OCI-LY1 (cell line): ENCODE data around the gene KCNH1.

Source experiments
- H2AFZ ChIP-seq: fragments of 200-600 bp; sonication (generic), shearing (Covaris generic); 2 replicates; pipeline ENCODE4 v1.6.0; 2014; ENCODE audit warnings: antibody characterized with exemption, mild to moderate bottlenecking, low read length
- H3F3A ChIP-seq: fragments of 200-600 bp; sonication (generic), shearing (Covaris generic); 2 replicates; pipeline ENCODE4 v1.6.0; 2014; ENCODE audit warnings: mild to moderate bottlenecking, antibody characterized with exemption, low read length, moderate library complexity; ENCODE audit not compliant: insufficient read depth
- H3K27ac ChIP-seq: fragments of 200-600 bp; sonication (generic); 2 replicates; pipeline ENCODE4 v1.5.1; 2014; ENCODE audit warnings: low read length, mixed run types, mild to moderate bottlenecking, low read depth; ENCODE audit not compliant: poor library complexity, severe bottlenecking
- H3K27me3 ChIP-seq: fragments of 200-600 bp; sonication (generic); 2 replicates; pipeline ENCODE4 v1.6.0; 2014; ENCODE audit warnings: antibody characterized with exemption, mild to moderate bottlenecking, low read length, moderate library complexity; ENCODE audit not compliant: insufficient read depth
- H3K36me3 ChIP-seq: fragments of 200-600 bp; sonication (generic); 2 replicates; pipeline ENCODE4 v1.6.1; 2014; ENCODE audit warnings: mild to moderate bottlenecking, antibody characterized with exemption, low read length, moderate library complexity, mixed read lengths; ENCODE audit not compliant: insufficient read depth
- H3K4me1 ChIP-seq: fragments of 200-600 bp; sonication (generic); 2 replicates; pipeline ENCODE4 v1.5.1; 2014; ENCODE audit warnings: mild to moderate bottlenecking, low read length, moderate library complexity; ENCODE audit not compliant: insufficient read depth, severe bottlenecking
- H3K4me2 ChIP-seq: fragments of 200-600 bp; sonication (generic), shearing (Covaris generic); 2 replicates; pipeline ENCODE4 v1.6.1; 2014; ENCODE audit warnings: low read length
- H3K4me3 ChIP-seq: fragments of 200-600 bp; sonication (generic); 2 replicates; pipeline ENCODE4 v1.5.1; 2014; ENCODE audit warnings: low read length, low read depth, mild to moderate bottlenecking, mixed read lengths; ENCODE audit not compliant: poor library complexity, severe bottlenecking
- H3K79me2 ChIP-seq: fragments of 200-600 bp; shearing (Covaris generic); 2 replicates; pipeline ENCODE4 v1.6.1; 2016; ENCODE audit warnings: mixed run types, low read length, mixed read lengths; ENCODE audit not compliant: insufficient read depth
- H3K9ac ChIP-seq: fragments of 200-600 bp; sonication (generic), shearing (Covaris generic); 2 replicates; pipeline ENCODE4 v1.6.1; 2014; ENCODE audit warnings: mild to moderate bottlenecking, low read length, mixed read lengths
- H3K9me2 ChIP-seq: fragments of 200-600 bp; sonication (generic), shearing (Covaris generic); 2 replicates; pipeline ENCODE4 v1.6.1; 2014; ENCODE audit warnings: low read depth, mild to moderate bottlenecking, low read length, mixed read lengths
- H3K9me3 ChIP-seq: fragments of 200-600 bp; shearing (Covaris generic); 2 replicates; pipeline ENCODE4 v1.6.1; 2014; ENCODE audit warnings: low read length, mixed read lengths
- H4K20me1 ChIP-seq: fragments of 200-600 bp; sonication (generic), shearing (Covaris generic); 2 replicates; pipeline ENCODE4 v1.6.0; 2016; ENCODE audit warnings: mild to moderate bottlenecking, low read length; ENCODE audit not compliant: insufficient read depth
- EZH2 ChIP-seq: fragments of 200-600 bp; sonication (generic), shearing (Covaris generic); IDR thresholded peaks from 2 replicates; pipeline ENCODE4 v1.8.0; 2017; ENCODE audit warnings: borderline replicate concordance, mixed run types, mild to moderate bottlenecking, antibody characterized with exemption, low read length, moderate library complexity, mixed read lengths
- TF ChIP-seq, protein P1 (sequence below): fragments of 200-600 bp; sonication (generic), shearing (Covaris generic); IDR thresholded peaks from 2 replicates; pipeline ENCODE4 v1.5.1; 2017; ENCODE audit warnings: mild to moderate bottlenecking, antibody characterized with exemption, low read length, moderate library complexity, mixed read lengths

The KCNH1 gene

DNA sequence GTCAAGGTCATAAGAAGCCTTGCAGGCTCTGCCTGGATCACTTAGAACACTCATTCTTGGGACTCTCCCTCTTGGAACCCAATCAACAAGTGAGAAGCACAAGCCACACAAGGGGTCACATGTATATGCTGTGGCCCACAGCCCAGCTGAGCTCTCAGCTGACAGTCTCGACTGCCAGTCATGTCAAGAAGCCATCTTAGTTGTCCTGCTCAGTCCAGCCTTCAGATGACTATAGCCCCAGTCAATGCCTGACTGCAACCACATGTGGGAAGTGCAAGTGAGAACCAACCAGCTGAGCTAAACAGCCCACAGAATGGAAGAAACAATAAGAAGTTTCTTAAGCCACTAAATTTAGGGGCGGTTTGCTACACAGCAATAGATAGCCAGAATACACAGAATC, 356.0 kb downstream of the KCNH1 start:
- no peak overlapping the region for H3K27ac ChIP-seq
- no peaks in the 10 kb centered on the region for H3K27me3 ChIP-seq
- no peaks in the 10 kb centered on the region for H3K9me3 ChIP-seq
- no peak overlapping the region for H3K4me2 ChIP-seq
- no peaks in the 10 kb centered on the region for H3K36me3 ChIP-seq
- TF ChIP-seq, protein P1, sequence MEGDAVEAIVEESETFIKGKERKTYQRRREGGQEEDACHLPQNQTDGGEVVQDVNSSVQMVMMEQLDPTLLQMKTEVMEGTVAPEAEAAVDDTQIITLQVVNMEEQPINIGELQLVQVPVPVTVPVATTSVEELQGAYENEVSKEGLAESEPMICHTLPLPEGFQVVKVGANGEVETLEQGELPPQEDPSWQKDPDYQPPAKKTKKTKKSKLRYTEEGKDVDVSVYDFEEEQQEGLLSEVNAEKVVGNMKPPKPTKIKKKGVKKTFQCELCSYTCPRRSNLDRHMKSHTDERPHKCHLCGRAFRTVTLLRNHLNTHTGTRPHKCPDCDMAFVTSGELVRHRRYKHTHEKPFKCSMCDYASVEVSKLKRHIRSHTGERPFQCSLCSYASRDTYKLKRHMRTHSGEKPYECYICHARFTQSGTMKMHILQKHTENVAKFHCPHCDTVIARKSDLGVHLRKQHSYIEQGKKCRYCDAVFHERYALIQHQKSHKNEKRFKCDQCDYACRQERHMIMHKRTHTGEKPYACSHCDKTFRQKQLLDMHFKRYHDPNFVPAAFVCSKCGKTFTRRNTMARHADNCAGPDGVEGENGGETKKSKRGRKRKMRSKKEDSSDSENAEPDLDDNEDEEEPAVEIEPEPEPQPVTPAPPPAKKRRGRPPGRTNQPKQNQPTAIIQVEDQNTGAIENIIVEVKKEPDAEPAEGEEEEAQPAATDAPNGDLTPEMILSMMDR, result no peak
- no peak for TF ChIP-seq EZH2
- H2AFZ ChIP-seq, result no peak overlapping the region
- H3K79me2 ChIP-seq, result no peaks in the 10 kb centered on the region
- no peaks in the 10 kb centered on the region for H3K9me2 ChIP-seq
- H3K4me1 ChIP-seq, result no peaks in the 10 kb centered on the region
- H4K20me1 ChIP-seq, result no peaks in the 10 kb centered on the region
- no peak overlapping the region for H3K4me3 ChIP-seq
- H3K9ac ChIP-seq, result no peak overlapping the region
- no peaks in the 10 kb centered on the region for H3F3A ChIP-seq

DNA sequence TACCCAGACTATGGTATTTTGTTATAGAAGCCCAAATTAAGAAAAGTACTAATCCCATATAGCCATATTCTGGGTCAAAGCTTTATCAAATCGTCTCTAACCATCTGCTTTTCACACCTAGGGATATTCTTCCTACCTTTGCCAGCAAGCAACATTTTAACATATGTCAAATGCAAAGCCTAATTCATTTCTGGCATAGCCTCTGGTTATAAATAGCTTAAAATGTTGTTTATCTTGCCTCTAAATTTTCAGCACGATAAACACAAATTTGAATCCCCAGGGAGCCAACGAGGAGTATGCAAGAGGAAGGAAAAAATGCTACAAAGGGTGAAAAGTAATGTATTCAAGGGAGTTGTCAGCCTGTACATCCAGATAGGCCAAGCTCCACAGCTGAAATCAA, 357.2 kb downstream of the KCNH1 start:
- H3K4me1 ChIP-seq, result no peaks in the 10 kb centered on the region
- H3K27ac ChIP-seq, result no peak overlapping the region
- no peak overlapping the region for H3K9ac ChIP-seq
- no peaks in the 10 kb centered on the region for H3F3A ChIP-seq
- H3K9me3 ChIP-seq, result no peaks in the 10 kb centered on the region
- no peak overlapping the region for H3K4me2 ChIP-seq
- H4K20me1 ChIP-seq, result no peaks in the 10 kb centered on the region
- no peaks in the 10 kb centered on the region for H3K27me3 ChIP-seq
- no peaks in the 10 kb centered on the region for H3K79me2 ChIP-seq
- no peak for TF ChIP-seq EZH2
- TF ChIP-seq, protein P1, result no peak
- no peak overlapping the region for H3K4me3 ChIP-seq
- no peak overlapping the region for H2AFZ ChIP-seq
- H3K9me2 ChIP-seq, result no peaks in the 10 kb centered on the region
- no peaks in the 10 kb centered on the region for H3K36me3 ChIP-seq

DNA sequence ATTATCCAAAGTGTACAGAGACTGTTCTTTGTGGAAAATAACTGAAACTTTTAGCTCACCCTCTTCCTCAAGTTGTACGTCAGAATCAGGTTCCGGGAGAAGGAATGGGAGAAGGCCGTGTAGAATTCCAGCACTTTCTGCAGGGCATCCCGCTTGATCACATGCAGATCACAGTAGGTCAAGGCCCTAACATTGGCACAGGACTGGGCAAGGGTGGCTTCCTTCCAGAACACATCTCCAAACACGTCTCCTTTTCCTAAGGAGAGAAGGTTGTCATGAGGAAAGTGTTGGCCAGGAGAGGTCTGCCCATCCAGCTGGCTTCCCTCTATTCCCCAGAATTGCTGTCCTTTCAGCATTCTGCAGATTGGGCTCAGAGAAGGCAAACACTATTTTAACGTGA, 358.7 kb downstream of the KCNH1 start:
- Histone ChIP-seq H2AFZ (no peak overlapping the region), H3K36me3 (no peaks in the 10 kb centered on the region)
- TF ChIP-seq, protein P1, result no peak
- no peak for TF ChIP-seq EZH2

More for the DNA sequence above, 358.7 kb downstream of the KCNH1 start:
- Histone ChIP-seq H3K27ac (no peak overlapping the region), H3K4me1 (no peaks in the 10 kb centered on the region), H3F3A (no peaks in the 10 kb centered on the region), H3K4me3 (no peak overlapping the region), H3K9me3 (no peaks in the 10 kb centered on the region), H4K20me1 (no peaks in the 10 kb centered on the region), H3K9me2 (no peaks in the 10 kb centered on the region), H3K4me2 (no peak overlapping the region), H3K27me3 (no peaks in the 10 kb centered on the region), H3K9ac (no peak overlapping the region), H3K79me2 (no peaks in the 10 kb centered on the region)
